ENCODE measurements around the gene NAV3.

Gene NAV3

DNA sequence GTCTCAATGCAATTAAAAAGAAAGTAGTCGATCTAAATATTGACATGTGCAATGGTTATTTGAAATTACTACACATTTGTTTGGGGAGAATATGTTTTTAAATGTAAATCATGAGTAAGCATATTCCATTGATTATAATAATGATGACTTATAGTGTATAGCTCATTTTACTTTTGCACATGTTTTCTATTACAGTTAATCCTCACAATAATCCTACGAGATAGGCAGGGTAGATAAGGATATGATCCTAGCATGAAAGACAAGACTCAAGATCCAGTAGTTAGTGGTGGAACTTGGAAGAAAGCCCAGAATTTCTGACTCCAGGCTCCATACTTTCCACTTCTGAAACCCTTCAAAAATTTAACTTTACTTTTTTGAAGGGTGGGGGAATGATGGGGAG, 94.0 kb downstream of the NAV3 start:
- no peak for DNase-seq (ENCODE audit: extremely low read depth in 1 of 2, low read depth in 1 of 2)

GRCh38 chr12:77925536-77926108, 94.9 kb downstream of the NAV3 start:
- no peak for DNase-seq (ENCODE audit: extremely low read depth in 1 of 2, low read depth in 1 of 2)

DNA sequence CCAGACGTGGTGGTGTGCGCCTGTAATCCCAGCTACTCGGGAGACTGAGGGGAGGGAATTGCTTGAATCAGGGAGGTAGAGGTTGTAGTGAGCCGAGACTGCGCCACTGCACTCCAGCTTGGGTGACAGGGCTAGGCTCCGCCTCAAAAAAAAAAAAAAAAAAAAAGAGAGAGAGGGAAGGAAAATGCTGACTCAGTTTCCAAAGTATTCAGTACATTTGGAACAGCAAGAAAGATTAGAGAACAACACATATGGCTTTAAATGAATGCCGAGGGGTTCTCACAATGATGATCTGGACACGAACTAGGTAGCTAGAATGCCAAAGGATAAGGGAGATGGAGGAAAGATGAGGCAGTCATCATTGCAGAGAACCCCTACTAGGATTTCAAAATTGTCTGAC, 97.4 kb downstream of the NAV3 start:
- no peak for DNase-seq (ENCODE audit: extremely low read depth in 1 of 2, low read depth in 1 of 2)

DNA sequence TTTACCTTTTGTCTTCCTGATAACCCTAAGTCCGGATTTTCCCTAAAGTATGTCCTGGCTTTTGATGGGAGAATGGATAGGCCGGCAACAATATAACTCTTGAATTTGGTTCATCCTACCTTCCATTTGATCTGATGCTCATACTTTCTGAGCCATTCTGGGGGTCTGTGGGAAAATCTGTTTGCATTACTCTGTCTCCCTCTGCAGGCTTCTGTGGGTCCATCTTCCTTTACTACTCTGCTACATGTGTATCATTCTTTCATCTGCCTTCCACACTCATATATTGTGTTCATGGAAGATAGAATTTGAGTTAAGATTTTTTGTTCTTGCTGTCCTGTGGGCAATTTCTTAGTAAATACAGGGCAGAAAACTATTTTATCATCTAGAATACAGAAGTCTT, 101.5 kb downstream of the NAV3 start:
- no peak for DNase-seq (ENCODE audit: extremely low read depth in 1 of 2, low read depth in 1 of 2)

GRCh38 chr12:77938301-77938700, 107.6 kb downstream of the NAV3 start:
- DNase-seq (ENCODE audit: extremely low read depth in 1 of 2, low read depth in 1 of 2) = no peak

DNA sequence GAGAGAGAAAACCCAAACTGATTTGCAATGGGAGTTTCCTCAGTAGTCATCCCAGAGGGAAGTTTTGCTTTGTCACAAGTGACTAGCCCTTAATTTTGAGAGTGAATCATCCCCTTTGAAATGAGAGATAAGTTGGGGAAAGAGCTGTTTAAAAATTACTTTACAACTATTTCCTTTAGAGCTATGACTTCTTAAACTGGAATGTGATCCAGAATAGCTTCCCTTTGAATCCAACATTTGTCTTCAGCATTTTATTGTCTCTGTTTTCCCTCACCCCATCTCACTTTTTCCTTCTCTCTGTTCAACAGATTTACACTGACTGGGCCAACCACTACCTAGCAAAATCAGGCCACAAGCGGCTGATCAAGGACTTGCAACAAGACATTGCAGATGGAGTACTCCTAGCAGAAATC, 109.3 kb downstream of the NAV3 start:
- DNase-seq (ENCODE audit: extremely low read depth in 1 of 2, low read depth in 1 of 2) = no peak

GRCh38 chr12:77940567-77940966, 109.9 kb downstream of the NAV3 start:
- DNase-seq (ENCODE audit: extremely low read depth in 1 of 2, low read depth in 1 of 2) = no peak

GRCh38 chr12:77941401-77941800, 110.7 kb downstream of the NAV3 start:
- DNase-seq (ENCODE audit: extremely low read depth in 1 of 2, low read depth in 1 of 2) = no peak

- no peak for DNase-seq (ENCODE audit: extremely low read depth in 1 of 2, low read depth in 1 of 2)
Measured at GRCh38 chr12:77943466-77943865, 112.8 kb downstream of the NAV3 start.

DNA sequence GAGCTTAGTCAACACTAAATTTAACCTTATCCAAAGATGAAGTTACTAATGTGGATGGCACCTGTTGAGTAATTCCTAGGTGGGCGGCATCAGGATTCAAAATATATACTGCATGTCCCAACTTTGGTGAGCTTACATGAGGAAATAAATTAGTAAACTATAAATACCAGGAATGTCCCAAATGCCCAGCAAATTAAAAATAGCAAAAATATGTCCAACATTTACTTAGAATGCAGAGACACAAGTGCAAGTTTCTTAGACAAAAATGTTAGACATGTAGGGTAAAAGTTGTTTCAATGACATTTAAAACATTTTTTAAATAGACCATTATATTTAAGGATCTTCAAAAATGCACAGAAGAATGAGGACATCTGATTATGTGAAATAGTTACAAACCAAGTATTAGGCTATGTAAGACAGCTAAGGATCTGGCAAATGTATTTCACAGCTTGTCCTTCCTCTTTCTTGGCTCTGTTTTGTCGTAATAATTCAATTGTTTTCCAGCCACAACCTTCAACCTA, 115.9 kb downstream of the NAV3 start:
- no peak for DNase-seq (ENCODE audit: extremely low read depth in 1 of 2, low read depth in 1 of 2)

DNA sequence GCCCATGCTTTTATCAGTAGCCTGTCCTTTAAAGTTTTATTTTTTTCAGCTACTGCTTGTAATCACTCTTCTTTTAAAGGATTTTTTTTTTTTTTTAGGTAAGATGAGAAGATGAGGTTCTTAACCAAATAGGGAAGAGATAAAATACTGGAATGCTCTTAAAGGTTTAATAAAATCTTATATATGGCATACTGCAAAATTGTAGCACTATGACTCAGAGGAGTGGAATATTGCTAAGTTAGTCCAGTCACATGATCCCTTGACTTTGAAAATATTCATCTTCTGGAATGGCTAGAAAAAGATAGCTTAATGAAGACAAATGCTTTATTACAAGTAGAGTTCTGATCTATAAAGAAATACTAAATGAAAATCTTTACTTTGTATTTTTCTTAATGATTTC, 116.6 kb downstream of the NAV3 start:
- no peak for DNase-seq (ENCODE audit: extremely low read depth in 1 of 2, low read depth in 1 of 2)

DNA sequence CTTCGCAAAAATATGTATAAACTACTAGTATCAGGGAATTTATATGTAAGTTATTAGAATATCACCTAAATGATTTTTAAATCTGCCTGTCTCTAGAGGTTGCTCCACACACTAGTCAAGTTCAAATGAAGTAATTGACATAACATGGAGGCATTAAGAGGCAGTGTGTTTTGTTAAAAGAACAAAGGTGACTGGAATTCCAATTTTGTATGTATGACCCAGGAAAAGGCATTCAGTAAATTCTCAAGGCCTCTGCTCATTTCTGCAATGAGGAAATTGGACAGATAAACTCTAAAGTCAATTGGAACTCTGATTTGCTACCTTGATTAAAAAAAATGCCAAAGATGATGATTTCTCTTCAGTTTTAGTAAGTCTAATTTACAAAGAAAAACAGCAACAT, 117.1 kb downstream of the NAV3 start:
- no peak for DNase-seq (ENCODE audit: extremely low read depth in 1 of 2, low read depth in 1 of 2)

- no peak for DNase-seq (ENCODE audit: extremely low read depth in 1 of 2, low read depth in 1 of 2)
Measured at GRCh38 chr12:77949943-77950342, 119.2 kb downstream of the NAV3 start.

GRCh38 chr12:77953528-77954205, 123.0 kb downstream of the NAV3 start:
- DNase-seq (ENCODE audit: extremely low read depth in 1 of 2, low read depth in 1 of 2) = no peak

DNA sequence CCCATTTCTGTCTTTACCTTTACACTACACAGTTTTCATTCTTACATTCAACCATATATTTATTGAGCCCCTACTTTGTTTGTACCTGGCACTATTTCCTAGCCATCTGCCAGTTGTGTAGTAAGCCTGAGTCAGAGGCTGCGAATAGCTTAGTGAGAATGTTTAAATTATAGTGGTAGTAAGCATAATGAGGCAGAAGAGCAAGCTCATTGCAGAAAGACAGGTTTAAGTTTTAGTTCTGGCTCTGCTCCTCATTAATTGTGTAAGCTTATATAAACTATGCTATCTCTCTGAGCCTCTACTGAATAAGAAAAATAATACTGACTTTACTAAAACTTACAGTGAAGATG, 123.5 kb downstream of the NAV3 start:
- DNase-seq (ENCODE audit: extremely low read depth in 1 of 2, low read depth in 1 of 2) = no peak

DNA sequence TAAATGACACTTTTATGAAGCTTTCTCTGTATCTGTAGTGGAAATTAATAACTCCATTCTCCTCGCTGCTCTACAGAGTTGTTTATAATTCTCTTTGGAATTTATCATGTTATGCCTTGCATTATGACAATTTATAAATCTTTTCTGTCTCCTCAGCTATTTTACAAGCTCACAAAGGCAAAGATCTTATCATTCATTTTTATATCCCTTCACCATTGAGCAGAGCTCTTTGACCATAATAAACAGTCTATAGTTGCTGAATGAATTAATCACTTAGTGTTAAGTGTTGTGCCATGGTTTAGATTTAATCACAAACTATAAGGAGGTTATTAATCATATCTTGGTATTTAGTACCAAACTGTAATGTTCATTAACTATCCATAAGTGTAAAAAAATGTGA, 126.4 kb downstream of the NAV3 start:
- DNase-seq (ENCODE audit: extremely low read depth in 1 of 2, low read depth in 1 of 2) = no peak

- no peak for DNase-seq (ENCODE audit: extremely low read depth in 1 of 2, low read depth in 1 of 2)
Measured at GRCh38 chr12:77963576-77964178, 133.0 kb downstream of the NAV3 start.

GRCh38 chr12:77965790-77966189, 135.1 kb downstream of the NAV3 start:
- DNase-seq (ENCODE audit: extremely low read depth in 1 of 2, low read depth in 1 of 2) = no peak

- DNase-seq (ENCODE audit: extremely low read depth in 1 of 2, low read depth in 1 of 2) = no peak
Measured at GRCh38 chr12:77968021-77968420, 137.3 kb downstream of the NAV3 start.

DNA sequence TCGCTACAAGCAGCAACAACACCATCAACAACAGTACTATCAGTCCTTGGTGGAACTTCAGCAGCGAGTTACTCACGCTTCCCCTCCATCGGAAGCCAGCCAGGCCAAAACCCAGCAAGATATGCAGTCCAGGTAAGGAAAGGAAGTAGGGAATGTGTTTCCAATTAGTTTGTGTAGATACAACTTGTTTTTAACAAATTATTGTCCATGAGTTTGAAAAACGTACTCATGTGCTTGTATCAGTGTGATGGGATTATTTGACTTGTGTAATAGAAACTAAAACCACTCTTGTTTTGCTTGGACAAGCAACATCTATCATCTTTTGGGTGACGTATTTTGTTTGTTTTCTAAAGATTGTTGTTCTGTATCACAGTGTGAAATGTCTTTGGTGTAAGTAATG, 137.9 kb downstream of the NAV3 start:
- DNase-seq (ENCODE audit: extremely low read depth in 1 of 2, low read depth in 1 of 2) = no peak

- DNase-seq (ENCODE audit: extremely low read depth in 1 of 2, low read depth in 1 of 2) = no peak
Measured at GRCh38 chr12:77973579-77973978, 142.9 kb downstream of the NAV3 start.

DNA sequence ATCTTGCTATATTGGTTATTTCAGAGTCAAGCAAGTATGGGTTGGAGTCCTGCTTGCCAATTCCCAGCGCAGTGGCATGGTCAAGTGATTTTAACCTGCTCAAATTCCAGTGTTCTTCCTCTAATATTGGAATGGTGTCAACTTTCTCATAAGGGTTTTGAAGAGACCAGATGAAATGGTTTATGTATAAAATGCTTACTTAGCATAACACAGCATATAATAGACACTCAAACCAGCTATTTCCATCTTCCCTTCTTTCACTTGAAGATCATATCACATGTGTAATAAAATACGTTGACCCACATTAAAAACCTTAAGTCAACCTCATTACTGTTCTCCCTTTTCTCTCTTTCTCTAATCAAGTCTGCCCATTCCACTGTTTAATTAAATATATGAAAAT, 144.0 kb downstream of the NAV3 start:
- DNase-seq (ENCODE audit: extremely low read depth in 1 of 2, low read depth in 1 of 2) = no peak

Measured in activated CD8-positive, alpha-beta memory T cell treated with anti-CD3 and anti-CD28 coated beads for 1 hour (primary cell).